ENCODE measurements around the gene RBMS3.
"Not testable (repeated sequence)": the region's sequence is repeated elsewhere in the genome, so short reads cannot be mapped to it uniquely, and the experiment has no call there.

Gene RBMS3

DNA sequence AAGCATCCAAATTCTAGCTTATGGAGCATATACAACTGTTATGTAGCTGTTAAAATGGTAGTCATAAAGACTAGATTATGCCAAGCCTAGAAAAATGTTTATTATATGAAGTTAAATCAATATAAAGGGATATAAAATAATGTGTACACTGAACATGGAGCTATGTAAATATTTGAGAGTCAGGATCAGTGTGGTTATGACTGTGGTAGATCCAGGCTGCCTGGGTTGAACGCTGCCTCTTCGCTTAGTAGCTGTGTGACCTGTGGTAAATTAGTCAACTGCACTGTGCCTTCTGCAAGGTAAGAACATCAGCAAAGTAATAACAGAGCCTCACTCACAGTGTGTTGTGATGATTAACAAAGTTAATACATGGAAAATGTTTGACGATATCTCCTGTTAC is 212.2 kb downstream of the RBMS3 start:
- DNase-seq, result no peak

DNA sequence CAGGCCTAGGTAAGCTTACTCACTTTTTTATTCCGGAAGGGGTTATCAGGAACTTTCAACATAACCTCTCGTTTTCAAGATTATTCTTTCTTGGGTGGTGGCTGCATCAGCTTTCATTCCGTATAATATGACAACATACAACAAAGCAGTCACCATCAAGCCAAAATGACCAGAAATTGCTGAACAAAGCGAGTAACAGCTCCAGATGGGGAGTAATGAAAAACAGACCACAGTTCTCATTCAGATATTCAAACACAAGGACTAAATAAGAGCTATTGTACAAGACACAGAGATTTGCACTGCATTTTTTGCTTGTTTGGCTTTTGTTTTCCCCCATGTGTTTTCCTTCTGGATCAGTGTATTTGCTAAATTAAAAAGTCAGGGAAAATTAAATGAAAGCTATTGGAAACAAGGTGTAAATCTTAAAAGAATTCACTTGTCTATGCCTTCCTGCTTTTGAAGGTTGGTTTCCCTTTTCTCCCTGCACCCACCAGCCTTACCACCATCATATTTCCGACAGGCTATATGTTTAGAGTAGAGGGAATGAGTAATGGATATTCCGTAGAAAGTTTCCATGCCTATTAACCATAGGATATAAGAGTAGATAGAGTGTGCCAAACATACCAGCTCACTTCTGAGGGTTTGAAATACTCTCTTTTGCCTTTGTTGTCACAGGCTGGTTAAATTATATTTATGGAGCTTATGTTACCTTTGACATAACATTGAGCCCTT is 213.6 kb downstream of the RBMS3 start:
- DNase-seq, result no peak

DNA sequence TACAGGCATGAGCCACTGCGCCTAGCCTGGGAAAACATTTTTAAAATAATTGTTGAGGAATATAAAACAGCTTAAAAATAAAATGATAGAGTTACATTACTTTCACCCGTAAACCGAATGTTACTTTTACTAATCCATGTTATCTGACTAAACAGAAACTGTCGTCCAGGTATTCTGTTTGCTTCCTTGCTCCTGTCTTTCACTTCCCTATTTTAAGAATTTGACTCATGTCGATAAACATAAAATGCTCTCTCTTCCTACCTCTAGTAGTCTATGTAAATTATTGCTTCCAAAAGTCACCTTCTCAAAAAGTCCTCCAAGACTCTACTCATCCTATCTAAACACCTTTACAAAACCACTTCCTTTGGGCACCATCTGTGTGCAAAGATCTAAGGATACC is 216.4 kb downstream of the RBMS3 start:
- DNase-seq, result no peak

DNA sequence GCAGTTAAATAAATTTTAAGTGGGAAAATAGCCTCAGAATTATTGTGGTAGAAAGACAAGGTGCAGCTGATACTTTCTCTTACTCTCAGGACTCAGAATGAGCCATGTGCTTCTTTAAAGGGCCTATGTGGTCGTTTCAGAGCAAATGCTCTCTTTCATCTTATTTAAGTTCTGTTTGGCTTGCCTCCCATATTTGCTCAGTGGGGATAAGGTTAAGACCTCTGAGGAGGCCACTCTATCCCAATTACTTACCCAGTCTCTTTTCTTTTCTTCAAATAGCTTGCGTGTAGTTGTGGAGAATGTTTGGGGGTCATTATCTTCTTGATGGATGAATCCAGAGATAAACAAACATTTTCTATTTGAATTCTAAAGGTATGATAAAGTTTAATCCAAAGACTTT is 221.9 kb downstream of the RBMS3 start:
- DNase-seq, result no peak

DNA sequence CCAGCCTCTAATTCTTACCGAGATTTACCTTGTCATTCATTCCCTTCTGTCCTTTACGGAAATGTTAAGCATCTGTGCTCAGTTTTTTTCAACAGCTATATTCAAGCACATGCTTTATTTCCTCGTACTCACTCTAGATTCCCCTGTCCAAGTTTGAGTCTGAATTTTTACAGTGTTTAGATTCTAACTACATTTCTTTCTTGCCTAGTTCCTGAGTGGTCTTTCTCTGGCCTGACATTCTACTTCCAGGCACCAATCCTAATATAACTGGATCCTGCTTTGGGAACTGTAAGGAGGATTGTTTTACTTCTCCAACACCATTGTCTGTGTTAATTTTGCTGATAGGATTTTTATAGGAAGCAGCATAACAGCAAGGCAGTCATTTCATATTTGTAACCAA is 222.4 kb downstream of the RBMS3 start:
- no peak for DNase-seq

DNA sequence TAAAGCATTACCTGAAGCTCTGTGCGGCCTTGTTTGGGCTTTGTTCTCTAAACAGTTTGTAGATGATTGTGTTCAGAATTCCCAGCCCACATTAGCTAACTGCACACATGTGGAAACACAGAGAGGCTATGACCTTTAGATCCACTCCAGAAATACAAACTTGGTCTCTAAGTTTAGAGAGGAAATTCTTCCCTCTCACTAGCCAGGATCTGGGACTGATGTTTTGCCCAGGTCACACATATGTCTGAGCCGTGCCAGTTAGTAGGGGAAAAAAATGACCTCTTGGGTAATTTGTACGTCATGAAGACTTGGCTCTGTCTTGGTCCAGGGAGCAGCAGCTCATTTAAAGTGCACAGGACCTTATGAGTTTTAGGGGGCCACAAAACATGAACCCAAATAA is 223.1 kb downstream of the RBMS3 start:
- DNase-seq, result no peak

DNA sequence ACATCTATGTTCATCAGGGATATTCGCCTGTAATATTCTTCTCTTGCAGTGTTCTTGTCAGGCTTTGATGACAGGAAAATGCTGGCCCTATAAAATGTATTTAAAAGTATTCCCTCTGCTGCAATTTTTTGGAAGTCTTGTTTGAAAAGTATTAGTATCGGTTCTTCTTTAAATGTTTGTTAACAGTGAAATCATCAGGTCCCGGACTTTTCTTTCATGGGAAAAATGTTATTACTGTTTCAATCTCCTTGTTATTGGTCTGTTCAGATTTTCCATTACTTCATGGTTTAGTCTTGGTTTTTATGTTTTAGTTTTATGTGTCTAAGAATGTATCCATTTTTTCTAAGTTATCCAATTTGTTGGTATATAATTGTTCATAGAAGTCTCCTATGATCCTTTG is 225.6 kb downstream of the RBMS3 start:
- DNase-seq, result no peak

DNA sequence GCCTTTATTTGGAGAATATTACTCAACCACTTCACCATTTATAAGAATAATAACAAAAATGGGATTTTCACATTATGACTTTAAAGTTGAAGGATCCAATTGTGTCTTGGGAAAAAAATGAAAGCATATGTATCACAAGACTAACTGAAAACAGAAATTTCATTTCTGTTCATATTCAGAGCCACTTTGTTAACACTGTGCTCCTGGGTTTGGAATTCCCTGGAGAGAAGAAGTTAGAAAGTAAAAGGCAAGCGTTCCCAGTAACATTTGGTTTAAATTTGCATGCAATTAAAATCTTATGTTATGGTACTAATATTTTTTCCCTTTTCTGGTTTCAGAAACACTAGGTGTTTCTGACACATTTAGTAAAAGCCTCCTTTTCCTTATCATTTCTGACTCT is 230.8 kb downstream of the RBMS3 start:
- no peak for DNase-seq

DNA sequence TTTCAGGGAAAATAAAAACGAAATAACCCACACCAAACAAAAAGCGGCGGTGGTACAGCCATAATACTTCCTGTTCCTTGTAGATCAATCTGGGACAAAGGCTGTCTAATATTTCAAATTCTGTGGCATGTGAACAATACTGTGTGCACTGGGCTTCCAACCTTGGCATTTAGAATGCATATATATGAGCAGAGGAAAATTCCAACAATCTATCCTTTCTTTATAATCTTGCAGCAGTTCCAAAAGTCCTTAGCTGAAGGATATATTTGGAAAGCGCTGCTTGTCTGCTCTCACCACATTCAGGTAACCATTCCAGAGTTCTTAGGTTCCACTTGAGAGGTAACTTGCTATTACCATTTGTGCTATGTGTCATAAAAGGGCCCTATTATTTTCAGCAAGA is 231.8 kb downstream of the RBMS3 start:
- no peak for DNase-seq

DNA sequence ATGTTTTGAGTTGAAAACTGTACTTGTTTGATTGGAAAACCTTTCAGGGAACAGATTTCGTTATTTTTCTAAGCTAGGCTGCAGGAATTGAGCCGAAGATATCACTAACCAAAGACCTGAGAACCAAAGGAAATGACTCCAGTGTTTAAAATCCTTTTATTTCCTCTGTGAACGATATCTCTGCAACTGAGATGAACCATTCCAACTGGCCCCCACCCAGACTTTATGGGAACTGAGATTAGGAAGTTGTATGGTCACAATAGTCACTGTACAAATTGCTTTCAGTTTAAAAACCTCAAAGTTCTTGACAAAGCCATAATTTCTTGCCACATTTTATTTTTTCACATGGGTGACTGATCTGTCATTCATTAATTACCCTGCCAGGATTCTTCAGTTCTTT is 232.4 kb downstream of the RBMS3 start:
- no peak for DNase-seq

DNA sequence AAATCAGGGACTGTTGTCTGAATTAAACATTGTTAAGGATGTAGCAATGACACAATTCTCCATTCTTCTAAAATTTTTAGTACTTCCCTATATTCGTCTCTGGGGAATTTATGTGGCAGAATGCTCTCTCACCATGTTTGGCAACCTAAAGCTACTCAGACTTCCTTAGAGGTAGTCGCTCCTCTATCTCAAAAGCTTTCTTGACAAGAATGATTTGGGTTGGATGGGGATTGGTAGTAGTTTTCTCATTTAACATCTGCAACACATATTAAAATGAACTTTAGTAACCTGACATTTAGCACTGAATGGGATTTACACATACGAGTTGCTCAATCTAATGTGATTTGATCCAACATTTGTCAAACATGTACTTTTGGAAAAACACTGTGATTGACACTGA is 233.3 kb downstream of the RBMS3 start:
- no peak for DNase-seq

DNA sequence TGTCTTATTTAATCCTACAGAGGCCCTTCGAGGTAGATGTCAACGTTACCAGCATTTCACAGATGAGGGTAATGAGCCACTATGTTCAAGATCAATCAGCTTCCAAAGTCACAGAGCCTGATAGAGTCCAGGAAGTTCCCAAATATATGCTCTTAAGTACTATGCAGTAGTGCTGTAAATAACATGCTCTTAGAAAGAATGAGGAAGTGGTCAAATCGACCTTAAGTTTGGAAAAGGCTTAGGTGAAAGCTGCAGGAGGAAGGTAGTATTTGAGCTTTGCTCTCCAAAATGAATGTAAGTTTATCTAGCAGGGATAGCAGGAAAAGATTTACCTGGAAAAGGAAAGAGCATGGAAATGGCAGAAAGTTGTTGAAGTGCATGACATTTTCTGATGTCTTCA is 234.0 kb downstream of the RBMS3 start:
- no peak for DNase-seq

DNA sequence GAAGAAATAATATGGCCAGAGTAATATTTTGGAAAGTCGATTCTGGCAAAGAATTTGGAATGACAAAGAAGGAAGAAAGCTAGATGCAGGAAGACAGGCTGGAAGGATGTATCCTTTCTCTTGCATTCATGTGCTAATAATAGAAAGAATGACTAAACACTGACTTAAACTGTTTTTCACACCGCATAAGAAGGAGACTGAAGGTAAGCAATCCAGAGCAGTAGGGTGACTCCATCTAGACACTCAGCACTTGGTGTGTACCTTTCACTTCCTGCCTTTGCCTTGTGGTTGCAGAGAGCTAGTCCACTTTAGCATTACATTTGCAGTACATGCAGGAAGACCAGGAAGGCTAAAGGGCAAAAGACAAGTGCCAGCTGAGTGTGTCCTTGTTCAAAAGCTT is 234.6 kb downstream of the RBMS3 start:
- DNase-seq, result no peak

DNA sequence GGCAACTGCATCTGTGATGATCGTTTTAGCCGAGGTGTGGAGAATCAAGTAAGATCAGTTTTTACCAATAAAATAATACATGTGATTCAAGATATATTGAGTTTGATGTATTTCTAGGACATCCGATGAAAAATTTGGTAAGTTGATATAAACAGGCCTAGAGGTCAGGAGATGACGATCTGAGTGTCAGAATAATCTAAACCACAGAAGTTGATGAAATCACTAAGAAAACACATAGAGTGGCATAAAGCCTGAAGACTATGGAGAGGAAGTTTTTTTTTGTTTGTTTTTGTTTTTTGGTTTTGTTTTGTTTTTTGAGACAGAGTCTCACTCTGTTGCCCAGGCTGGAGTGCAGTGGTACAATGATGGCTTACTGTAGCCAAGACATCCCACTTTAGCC is 235.3 kb downstream of the RBMS3 start:
- DNase-seq, result no peak

DNA sequence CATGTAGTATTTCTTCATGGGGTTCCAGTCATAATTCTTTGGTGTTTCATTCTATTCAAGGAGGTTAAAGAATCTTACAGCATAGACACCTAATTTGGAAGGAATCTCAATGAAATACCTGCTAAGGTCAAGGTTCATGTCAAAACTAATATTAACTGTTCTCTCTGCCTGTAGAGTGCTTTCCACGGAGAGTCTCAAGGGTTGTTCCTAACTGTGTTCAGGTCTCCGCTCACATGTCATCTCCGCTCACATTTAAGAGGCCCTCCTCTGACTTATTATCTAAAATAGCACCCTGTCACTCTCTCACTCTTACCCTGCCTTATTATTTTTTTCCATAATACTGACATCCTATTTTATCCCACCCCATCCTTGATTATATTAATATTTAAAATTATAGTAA is 239.9 kb downstream of the RBMS3 start:
- no peak for DNase-seq

DNA sequence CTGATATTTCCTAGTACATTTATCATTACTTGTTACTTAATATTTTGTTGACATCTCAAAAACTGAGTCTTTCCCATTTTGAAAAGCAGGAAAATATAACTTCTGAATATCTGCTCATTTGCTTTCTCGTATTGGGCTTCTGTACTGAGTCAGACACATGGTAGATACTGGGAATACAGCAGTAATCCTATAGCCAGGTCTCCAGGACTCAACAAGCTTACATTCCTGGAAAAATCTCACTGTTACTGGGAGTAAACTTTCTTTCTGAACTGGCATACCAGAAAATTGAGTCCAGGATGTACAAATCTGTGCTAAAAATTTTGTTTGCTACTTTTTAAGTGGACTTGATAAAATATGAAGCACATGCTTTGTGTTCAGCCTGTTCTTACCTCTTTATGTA is 240.4 kb downstream of the RBMS3 start:
- DNase-seq, result no peak

DNA sequence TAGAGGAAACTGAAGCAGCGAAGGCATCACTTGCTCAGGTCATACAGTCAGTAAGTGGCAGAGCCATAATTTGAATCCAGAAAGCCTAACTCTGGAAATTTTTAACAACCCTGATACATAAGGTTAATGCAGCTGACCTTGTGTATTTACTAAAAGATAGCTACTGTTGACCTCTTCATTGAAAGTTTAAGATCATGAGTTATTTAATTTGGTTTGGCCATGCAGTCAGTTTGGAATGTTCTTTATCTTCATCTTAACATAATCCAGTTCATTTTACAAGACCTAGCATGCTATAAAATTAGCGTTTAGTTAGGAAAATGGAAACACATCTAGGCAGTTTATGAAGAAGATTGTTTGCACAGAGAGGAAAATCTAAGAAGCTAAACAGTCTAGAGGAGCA is 240.9 kb downstream of the RBMS3 start:
- DNase-seq, result no peak

DNA sequence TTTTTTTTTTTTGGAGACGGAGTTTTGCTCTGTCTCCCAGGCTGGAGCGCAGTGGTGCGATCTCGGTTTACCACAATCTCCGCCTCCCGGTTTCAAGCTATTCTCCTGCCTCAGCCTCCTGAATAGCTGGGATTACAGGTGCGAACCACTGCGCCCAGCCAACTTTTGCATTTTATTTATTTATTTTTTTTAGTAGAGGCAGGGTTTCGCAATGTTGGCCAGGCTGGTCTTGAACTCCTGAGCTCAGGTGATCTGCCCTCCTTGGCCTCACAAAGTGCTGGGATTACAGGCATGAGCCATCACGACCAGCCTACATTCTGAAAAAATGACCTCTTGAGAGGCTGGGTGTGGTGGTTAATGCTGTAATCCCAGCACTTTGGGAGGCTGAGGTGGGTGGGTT is 243.6 kb downstream of the RBMS3 start:
- not testable (repeated sequence) for DNase-seq

DNA sequence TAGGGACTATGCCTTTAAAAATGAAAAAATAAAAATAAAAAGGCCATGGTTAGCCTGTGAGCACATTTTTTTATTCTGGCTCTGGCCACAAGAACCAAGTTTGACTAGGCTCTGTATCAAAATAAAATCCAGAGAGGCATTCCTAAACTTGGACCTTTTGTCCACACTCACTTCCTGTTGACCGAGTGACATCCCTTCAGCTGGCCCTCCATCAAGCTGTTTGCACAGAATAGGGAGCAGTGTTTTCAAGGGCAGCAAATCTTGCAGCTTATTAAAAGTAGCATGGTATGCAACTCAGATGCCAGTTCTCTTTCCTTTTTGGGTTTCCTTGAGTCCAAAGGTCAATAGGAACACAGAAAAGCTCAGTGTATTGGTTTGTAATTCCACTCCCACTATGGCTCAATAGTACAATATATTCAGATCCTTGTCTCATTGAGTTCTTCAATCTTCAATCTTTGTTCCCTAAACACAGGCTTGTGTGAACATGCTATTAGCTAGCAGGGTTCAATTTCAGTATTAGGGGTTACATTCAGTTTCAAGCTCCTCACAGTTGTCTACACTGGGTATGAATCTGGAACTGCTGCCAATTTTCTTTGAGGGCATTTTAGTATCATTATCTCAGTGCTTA is 244.5 kb downstream of the RBMS3 start:
- DNase-seq, result no peak

DNA sequence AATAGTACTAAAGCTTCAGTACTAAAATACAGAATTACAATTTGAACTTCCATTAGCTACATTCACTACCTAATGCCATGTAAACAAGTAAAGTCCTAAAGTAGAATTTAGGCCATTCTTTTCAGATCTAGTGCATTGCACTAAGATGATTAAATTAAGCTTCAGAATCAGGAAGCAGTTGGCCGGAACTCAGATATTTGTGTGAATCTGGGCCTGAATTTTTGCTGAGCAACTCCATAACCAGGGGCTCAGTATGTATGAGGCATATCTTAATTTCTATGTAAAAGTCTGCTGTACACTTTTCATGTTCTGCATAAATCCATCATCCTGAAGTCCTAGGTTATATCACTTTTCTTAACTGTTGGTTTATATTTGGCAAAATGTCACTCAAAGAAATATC is 246.4 kb downstream of the RBMS3 start:
- no peak for DNase-seq

DNA sequence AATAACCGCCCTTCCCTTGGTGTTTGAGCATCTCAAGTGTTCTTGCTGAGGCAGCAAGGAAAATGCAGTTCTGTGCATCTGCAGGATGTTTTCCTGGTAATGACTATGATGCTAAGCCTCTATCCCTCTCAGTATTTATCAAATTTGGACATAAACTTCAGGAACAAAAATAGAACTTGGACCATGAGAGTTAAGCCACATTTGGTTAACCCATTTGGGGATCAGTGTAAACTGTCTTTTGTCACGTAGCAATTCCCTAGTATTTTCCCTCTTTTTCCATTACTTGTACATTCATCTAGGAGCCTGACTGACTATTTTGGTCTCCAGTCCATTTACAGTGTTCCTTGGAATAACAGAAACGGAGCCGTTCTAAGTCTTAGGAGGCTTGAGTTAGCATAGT is 250.8 kb downstream of the RBMS3 start:
- no peak for DNase-seq

DNA sequence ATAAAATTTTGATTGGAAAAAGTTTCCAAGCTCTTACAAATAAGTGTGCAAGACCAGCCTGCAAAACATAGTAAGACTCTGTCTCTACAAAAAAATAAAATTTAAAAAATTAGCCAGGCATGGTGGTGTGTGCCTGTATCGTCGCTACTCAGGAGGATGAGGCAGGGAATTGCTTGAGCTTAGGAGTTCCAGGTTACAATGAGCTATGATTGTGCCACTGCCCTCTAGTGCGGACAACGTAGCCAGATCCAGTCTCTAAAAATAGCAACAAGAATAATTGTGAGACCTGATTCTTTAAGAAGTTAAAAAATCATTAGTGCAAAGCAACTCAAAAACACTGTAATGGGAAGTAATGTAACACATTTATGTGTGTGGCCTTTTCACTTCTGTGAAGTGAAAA is 251.6 kb downstream of the RBMS3 start:
- DNase-seq, result no peak

DNA sequence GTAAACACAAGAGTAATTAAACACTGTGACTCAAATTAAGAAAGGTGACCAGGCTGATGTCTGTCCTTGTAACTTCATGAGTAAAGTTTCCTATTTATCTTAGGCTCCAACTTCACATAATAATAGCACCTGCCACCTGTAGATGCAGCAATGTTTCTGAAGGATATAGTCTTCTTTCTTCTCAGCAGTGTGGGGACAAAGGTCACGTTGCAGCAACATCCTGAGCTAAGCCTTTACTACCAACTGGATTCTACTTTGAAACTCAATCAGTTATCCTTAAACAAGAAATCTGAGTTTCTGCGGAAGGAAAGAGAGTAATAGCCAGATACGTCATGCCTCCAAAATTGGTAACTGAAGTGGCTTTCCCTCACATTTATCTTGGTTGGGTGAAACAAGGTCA is 253.1 kb downstream of the RBMS3 start:
- no peak for DNase-seq

DNA sequence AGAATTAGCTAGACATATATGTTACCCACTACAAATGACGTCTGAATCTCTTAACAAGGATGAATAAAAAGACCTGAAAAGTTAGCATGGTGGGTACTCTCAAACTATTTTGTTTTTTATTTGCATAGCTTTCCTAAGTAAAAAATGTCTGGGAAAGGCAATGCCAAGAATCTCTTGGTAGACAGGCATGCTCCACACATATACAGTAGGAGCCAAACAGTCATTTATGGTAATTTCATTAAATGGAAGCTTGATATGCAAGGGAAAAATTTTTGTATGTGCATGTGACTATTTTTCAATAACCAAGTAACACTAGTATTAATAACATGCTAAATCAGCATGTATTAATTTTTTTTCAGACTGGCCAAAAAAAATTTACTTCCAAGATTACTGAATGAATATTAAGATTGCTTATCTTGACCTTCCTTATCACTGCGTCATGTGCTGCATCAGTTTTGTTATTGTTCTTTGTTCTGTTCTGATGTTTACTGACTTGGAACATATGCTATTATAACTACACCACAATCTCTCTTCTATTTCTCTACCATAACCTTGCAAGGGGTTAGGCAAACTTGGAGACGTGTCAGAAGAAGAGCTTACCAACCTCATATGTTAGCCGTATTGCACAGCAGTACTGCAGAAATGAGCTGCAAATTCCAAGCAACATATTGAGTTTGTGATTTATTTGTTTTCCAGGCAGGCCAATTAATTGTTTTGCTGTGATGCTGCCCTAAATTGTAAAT is 255.3 kb downstream of the RBMS3 start:
- DNase-seq, result no peak
